Activated naive CD4-positive, alpha-beta T cell treated with anti-CD3 and anti-CD28 coated beads, Interleukin-2, amount 50 U/mL, for 72 hours (primary cell): Measurements from ENCODE around the gene ACADS. TPM values are rescaled to one million over a fixed set of nuclear protein-coding genes. Genes with fewer than 3 reads are reported as not detected.
A peak's percentile ranks its signal among the peaks of the same experiment; 100 is the strongest.

Experiments
- ATAC-seq, 2 donors: fragments of 150-1000 bp; cut with Tn5 transposase; 2 replicates each; pipeline ENCODE4 v1.10.0; 2021; ENCODE audit warnings: mild to moderate bottlenecking in 2 of 2, moderate library complexity in 2 of 2
- DNase-seq, 2 donors: peaks; one replicate each; pipeline ENCODE4 v3.0.0; 2021 to 2022; ENCODE audit warnings: low spot score in 2 of 2
- H3K27ac Mint-ChIP-seq, 2 donors: one replicate each; pipeline ENCODE4 v1.8.0; 2022; ENCODE audit warnings: mild to moderate bottlenecking in 2 of 2, mixed read lengths in 2 of 2
- H3K36me3 Mint-ChIP-seq, 2 donors: one replicate each; pipeline ENCODE4 v1.8.0; 2022; ENCODE audit warnings: mixed read lengths in 2 of 2
- H3K9me3 Mint-ChIP-seq, 2 donors: one replicate each; pipeline ENCODE4 v1.8.0; 2022; ENCODE audit warnings: mixed read lengths in 2 of 2
- total RNA-seq, 2 donors: library from RNA; stranded (reverse); gene quantifications; one replicate each; pipeline ENCODE4 v1.2.3, GENCODE V29; 2022

Gene ACADS
- total RNA-seq, 2 donors from 2014 or later = 15.9 to 24.5 TPM

DNA sequence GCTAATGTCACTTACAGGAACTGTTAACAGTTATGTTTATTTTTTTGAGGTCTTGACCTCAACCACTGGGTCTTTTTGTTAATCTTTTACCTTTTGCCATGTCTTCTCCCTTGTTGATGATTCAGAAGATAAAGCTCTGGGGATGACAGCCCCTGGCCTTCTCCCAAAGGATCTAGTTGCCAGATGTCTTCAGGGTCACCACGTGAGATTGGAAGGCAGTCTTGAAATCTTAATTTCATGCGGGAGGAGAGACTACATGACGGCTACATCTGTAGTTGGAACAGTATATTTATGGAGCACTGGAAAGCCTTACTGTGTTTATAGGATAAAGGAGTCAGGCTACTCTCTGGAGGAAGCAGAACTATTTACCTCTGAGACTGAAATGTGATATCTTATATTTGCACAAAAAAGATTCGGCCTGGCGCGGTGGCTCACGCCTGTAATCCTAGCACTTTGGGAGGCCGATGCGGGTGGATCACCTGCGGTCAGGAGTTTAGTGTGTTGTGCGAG lies 33.0 kb upstream of the ACADS start:
- Mint-ChIP-seq H3K9me3 (no peaks in the 10 kb centered on the region), H3K36me3 (peaks cover 9 to 34% of the 10 kb centered on the region in 2 donors), H3K27ac (peak overlapping the region; percentile 50 to 72)
- DNase-seq = no peak
- ATAC-seq = no peak

DNA sequence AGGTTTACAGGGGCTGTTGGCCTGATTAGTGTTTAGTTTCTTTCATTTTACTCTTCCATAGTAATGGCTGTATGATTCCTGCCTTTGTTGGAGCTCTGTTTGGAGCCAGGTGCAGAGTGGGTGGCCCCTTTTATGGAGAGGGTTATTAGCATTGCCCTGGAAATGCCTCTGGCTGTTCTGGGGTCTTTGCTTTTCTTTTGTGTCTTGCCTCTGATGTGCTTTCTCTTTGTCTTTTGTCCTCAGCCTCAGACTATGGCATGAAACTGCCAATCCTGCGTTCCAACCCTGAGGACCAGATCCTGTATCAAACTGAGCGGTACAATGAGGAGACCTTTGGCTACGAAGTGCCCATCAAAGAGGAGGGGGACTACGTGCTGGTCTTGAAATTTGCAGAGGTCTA lies 31.8 kb upstream of the ACADS start:
- no peak overlapping the region for H3K27ac Mint-ChIP-seq
- H3K9me3 Mint-ChIP-seq = no peaks in the 10 kb centered on the region
- ATAC-seq (no peak), DNase-seq (no peak)
- H3K36me3 Mint-ChIP-seq = peaks cover 0 to 22% of the 10 kb centered on the region in 2 donors

DNA sequence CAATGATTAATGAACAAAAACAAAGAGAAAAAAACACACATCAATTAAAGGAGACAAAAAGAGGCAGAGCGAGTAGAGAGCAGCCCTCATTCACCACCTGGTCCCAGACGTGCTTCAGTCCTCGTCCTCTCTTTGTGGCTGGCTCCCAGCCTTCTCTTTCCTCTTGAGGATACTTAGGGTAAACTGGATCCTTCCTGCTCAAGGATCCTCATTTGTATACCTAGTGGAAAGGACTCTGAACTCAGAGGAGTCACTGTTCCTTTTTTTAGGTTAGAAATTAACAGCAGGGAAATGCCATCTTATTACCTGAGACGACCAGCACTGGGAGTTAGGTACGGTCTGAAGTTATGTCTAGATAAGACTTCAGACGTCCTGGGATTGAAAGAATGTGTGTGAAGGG lies 29.0 kb upstream of the ACADS start:
- H3K9me3 Mint-ChIP-seq = no peaks in the 10 kb centered on the region
- H3K36me3 Mint-ChIP-seq = peaks cover 0 to 16% of the 10 kb centered on the region in 2 donors
- no peak for ATAC-seq
- no peak overlapping the region for H3K27ac Mint-ChIP-seq
- no peak for DNase-seq

DNA sequence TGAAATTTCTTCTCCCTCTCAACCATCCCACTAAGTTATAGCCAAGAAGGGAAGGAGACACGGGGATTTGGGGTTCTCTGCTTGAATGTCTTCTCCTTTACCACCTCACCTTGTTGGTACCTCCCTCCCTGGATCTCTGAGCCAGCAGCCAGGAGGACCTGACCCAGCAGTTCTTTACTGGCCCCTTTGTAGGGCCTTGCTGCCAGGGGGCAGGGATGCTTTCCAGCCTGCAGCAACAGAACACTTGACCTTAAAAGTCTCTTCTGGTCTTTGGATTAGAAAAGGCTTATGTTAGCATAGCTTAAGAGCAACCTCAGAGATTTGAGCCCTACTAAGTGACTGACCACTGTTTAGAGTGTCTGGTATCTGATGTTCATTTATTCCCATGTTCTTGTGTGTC lies 28.3 kb upstream of the ACADS start:
- Mint-ChIP-seq H3K27ac (peak overlapping the region in 1 of 2 donors; percentile 25), H3K9me3 (no peaks in the 10 kb centered on the region), H3K36me3 (peaks cover 4 to 14% of the 10 kb centered on the region in 2 donors)
- no peak for ATAC-seq
- DNase-seq = no peak

DNA sequence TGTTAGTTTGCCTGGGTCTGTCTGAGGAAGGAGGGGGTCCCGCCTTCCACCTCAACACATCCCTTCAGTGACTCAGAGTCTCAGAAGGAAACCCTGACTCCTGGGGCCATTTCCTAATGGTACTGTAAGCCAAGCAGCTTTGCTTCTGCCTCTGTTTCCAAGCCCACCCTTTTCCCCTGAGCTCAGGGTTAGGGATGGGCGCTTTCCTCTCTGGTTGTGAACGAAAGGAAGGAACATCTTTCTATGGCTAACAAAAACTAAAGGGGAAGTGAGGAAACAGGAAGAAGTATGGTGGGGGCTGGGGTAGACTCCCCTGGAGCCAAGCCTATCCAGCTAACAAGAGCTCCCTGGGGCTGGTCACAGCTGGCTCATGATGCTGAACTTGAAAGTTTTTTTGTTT lies 27.0 kb upstream of the ACADS start:
- Mint-ChIP-seq H3K9me3 (no peaks in the 10 kb centered on the region), H3K36me3 (peaks cover 4 to 10% of the 10 kb centered on the region in 2 donors), H3K27ac (peak overlapping the region in 1 of 2 donors; percentile 88)
- no peak for DNase-seq
- no peak for ATAC-seq

DNA sequence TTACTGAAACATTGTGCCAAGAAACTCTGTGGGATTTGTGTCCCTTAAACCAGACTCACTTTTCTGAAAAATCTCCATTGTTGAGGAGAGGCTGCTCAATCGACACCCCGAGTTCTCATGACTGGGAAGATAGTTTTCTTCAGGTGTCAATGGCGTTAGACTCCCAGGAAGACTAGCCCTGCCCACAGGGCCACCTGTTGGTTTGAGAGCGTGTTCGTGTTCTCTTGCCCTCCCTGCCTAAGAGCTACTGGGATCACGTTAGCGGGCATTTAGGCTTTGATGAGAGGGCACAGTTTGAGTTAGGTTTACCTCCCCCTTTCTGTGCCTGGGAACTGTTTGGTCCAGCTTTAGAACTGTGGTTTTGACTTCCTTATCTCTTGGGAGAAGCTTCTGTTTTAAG lies 26.1 kb upstream of the ACADS start:
- Mint-ChIP-seq H3K9me3 (no peaks in the 10 kb centered on the region), H3K27ac (no peak overlapping the region), H3K36me3 (peaks cover 4 to 10% of the 10 kb centered on the region in 2 donors)
- no peak for DNase-seq
- no peak for ATAC-seq

DNA sequence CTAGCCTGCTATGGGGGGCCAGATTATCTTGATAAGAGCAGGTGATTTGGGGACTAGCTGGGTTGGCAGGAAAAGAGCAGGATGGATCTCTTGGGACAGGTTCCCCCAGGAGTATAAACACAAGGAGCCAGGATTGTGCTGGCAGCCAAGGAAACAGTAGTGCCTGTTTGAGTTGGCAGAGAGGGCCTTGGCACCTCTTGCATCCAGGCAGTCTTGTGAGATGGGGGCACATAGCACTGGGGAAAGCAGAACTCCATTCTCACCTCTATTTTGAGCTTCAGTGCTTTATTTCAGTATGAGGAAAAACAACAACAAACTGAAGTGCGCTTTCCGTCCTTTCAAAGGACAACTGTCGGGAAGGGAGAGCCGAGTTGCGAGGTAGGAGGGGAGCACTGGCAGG lies 24.7 kb upstream of the ACADS start:
- DNase-seq (no peak), ATAC-seq (no peak)
- H3K9me3 Mint-ChIP-seq = no peaks in the 10 kb centered on the region
- H3K27ac Mint-ChIP-seq = no peak overlapping the region
- peaks cover 4 to 10% of the 10 kb centered on the region in 2 donors for H3K36me3 Mint-ChIP-seq

DNA sequence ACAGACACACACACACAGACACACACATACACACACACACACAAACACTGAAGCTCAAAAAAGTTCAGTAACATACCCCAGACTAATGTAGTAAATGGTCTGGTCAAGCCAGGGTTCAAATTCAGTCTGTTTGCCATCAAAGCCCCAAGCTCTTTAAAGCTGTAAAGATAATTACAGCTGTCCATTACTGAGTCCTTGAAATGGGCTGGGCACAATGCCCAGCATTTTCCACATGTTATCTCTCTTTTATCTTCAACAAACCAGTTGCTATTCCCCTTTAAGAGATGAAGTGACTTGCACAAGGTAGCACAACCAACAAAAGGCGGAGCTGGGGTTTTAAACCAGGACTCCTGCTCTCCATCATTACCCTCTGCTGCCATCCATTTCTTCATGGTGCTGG lies 23.0 kb upstream of the ACADS start:
- Mint-ChIP-seq H3K9me3 (no peaks in the 10 kb centered on the region), H3K36me3 (peaks cover 0 to 4% of the 10 kb centered on the region in 2 donors), H3K27ac (no peak overlapping the region)
- DNase-seq = no peak
- ATAC-seq = no peak

DNA sequence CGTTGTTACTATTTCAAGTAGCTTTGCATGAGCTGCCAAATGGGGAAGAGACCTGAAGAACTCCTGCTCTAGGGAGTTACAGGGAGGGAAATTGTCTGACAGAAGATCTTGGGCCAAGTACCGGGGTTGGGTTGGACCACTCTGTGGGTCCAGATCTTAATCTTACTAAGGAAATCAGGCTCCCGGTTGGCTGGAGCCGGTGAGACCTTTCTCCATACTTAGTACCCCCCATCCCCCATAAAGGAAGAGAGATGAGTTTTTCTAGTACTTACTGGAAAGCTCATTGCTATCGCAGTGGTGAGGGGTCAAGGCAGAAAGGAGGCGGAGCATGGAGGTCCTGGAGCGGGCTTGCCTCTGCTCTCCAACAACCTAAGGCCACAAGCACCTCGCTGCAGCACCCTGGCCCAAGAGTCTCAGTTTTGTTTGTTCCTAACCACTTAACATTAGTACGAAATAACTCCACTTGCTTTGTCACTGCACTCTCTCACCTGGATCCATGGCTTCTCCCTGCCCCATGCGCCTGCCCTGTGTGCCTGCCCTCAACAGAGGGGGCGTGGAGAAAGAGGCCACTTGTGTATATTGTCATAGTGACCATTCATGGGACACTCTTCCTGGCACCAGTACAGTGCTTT lies 22.2 kb upstream of the ACADS start:
- Mint-ChIP-seq H3K27ac (no peak overlapping the region), H3K9me3 (no peaks in the 10 kb centered on the region), H3K36me3 (peaks cover 0 to 4% of the 10 kb centered on the region in 2 donors)
- no peak for ATAC-seq
- DNase-seq = no peak

DNA sequence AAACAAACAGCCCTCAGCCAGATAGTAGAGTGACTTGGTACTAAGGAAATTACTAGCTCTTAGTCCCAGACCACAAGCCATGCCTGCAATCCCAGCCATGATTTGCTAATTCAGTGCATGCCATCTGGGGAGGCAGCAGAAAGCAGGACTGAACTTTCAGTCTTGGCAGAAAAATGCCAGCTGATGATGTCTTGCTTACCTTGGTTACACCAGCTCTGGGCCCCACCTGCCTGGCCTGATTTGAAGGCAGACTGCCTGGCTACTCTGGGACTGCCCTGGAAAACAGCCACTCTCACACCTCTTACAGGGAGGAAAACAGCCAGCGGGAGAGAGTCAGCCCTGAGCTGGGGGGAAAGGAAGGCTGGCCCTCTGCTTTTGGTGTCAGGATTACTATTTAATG lies 20.0 kb upstream of the ACADS start:
- no peak for DNase-seq
- Mint-ChIP-seq H3K36me3 (peaks cover 0 to 4% of the 10 kb centered on the region in 2 donors), H3K27ac (no peak overlapping the region), H3K9me3 (no peaks in the 10 kb centered on the region)
- no peak for ATAC-seq

DNA sequence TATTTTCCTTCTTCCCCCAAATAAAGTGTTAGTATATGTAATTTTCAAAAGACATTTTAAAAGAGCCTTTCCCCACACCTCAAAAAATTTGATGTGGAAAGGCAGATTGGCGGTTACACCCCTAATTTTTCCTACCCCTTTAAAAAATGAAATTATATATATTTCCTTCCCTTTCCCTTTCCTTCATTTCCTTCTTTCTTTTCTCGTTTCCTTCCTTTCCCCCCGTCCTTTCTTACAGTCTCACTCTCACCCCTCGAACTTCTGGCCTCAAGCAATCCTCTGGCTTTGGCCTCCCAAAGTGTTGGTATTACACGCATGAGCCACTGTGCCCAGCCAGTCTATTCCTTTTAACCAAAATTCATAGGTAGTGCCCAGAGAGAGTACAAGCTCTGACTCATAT lies 19.6 kb upstream of the ACADS start:
- ATAC-seq = no peak
- Mint-ChIP-seq H3K27ac (peak overlapping the region in 1 of 2 donors; percentile 6), H3K36me3 (peaks cover 2 to 7% of the 10 kb centered on the region in 2 donors), H3K9me3 (no peaks in the 10 kb centered on the region)
- DNase-seq = no peak

DNA sequence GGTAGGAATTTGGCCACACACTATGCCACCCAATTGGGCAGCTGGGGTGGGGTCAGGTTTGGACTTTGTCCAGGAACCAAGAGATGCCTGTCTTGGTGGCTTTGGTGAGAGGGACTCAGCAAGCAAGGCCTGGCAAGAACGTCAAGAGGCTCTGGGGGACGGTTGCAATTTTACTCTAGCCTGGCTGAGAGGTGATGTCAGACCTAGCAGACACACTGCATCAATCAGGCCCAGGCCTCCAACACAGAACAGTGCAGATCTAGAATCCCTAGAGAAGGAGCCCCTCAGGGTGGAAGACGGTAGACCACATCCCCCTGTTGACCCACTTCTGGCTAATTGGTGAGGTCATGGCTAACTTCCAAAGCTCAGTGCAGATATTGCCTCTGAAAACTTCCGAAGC lies 17.0 kb upstream of the ACADS start:
- no peak overlapping the region for H3K27ac Mint-ChIP-seq
- H3K36me3 Mint-ChIP-seq = peaks cover 10% of the 10 kb centered on the region in 2 donors
- H3K9me3 Mint-ChIP-seq = no peaks in the 10 kb centered on the region
- DNase-seq (no peak), ATAC-seq (no peak)

DNA sequence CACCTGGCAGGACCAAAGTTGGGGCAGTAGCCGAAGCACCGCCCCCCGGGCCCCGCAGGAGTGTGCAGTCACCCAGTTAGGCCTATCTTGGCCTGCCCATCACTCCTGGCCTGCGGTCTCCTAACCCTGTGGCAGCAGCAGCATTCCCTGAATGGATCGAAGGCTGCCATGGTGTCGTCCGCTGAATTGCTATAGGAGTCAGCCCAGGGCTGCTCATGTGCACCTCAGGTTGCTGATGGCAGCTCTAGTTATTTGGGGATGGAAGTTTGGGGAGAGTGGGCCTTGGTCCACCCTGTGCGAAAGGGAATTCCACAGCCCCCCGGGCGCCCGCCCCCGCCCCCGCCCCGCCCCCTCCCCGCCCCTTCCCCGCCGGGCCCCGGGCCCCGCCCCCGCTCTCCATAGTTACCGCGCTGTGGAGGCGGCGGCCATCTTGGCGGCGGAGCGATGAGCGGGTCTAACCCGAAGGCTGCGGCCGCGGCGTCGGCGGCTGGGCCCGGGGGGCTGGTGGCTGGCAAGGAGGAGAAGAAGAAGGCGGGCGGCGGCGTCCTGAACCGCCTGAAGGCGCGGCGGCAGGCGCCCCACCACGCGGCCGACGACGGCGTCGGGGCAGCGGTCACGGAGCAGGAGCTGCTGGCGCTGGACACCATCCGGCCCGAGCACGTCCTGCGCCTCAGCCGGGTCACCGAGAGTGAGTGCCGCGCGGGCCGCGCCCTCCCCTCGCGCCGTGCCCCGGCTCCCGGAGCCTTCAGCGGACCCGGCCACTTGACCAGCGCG lies 15.4 kb upstream of the ACADS start, which contains the start of gene UNC119B:
Gene UNC119B, plus strand, starts transcription at position 428 of the 774 bp plus-strand sequence. Its CDS starts 17 bp downstream, at position 445.
- Mint-ChIP-seq H3K27ac (peak within 1 kb of the TSS; percentile 58 to 86), H3K9me3 (no peaks in the 10 kb centered on the region), H3K36me3 (peaks cover 10 to 16% of the 10 kb centered on the region in 2 donors)
- DNase-seq (peak; percentile 73 to 75), ATAC-seq (peak; percentile 83 to 85)

DNA sequence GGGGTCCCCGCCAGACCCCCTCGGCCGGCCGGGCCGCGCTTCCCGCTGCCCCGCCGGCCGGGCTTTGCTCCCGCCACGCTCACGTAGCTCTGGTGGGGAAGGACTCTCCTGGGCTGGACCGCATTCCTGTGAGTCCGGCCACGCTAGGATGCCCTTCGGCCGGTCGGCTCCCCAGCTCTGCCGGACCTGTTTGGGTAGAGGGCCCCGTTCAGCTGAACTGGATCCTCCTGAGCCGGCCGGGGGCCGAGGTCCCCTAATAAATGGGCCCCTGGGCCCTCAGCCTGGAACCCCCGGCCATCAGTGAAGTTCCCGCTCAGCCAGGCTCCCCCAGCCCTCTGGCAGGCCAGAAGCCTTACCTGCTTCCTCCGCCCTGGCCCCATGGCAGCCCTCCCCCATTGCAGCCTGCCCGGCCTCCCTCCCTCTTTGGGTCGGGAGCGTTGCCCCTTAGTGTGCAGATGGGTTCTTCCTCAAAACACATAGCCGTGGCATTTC lies 14.8 kb upstream of the ACADS start:
- Mint-ChIP-seq H3K36me3 (peaks cover 10 to 16% of the 10 kb centered on the region in 2 donors), H3K9me3 (no peaks in the 10 kb centered on the region), H3K27ac (peak overlapping the region; percentile 58 to 86)
- DNase-seq (peak in 1 of 2 donors; percentile 43), ATAC-seq (peak; percentile 23 to 43)

DNA sequence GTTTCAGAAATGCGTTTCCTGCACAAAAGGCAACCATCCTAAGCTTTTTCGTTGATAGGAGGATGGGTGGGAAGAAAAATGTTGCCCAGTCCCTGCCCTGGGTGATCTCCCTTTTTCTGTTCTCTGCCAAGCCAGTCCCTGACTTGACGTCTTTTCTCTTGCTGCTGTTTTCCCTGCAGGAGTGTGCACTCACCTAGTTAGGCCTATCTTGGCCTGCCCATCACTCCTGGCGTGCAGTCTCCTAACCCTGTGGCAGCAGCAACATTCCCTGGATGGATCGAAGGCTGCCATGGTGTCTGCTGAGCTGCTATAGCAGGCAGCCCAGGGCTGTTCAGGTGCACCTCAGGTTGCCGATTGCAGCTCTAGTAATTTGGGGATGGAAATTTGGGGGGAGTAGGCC lies 14.2 kb upstream of the ACADS start:
- ATAC-seq = no peak
- no peak for DNase-seq
- H3K36me3 Mint-ChIP-seq = peaks cover 13 to 20% of the 10 kb centered on the region in 2 donors
- H3K9me3 Mint-ChIP-seq = no peaks in the 10 kb centered on the region
- peak overlapping the region; percentile 58 to 86 for H3K27ac Mint-ChIP-seq

DNA sequence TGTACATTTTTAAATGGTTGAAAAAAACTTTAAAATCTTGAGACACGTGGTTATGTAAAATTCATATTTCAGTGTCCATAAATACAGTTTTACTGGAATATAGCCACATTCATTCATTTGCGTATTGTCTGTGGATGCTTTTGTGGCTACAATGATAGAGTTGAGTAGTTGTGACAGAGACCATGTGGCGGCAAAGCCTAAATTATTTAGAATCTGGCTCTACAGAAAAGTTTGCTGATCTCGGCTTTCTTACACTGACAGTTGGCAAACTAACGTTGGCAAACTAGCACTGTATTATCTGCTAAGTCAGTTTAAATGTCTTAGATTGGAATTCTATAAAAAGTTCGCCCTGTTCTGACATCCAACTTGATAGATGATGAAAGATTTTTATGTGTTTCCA lies 13.0 kb upstream of the ACADS start:
- peaks cover 15 to 26% of the 10 kb centered on the region in 2 donors for H3K36me3 Mint-ChIP-seq
- no peak for DNase-seq
- no peak overlapping the region for H3K27ac Mint-ChIP-seq
- ATAC-seq = no peak
- no peaks in the 10 kb centered on the region for H3K9me3 Mint-ChIP-seq

DNA sequence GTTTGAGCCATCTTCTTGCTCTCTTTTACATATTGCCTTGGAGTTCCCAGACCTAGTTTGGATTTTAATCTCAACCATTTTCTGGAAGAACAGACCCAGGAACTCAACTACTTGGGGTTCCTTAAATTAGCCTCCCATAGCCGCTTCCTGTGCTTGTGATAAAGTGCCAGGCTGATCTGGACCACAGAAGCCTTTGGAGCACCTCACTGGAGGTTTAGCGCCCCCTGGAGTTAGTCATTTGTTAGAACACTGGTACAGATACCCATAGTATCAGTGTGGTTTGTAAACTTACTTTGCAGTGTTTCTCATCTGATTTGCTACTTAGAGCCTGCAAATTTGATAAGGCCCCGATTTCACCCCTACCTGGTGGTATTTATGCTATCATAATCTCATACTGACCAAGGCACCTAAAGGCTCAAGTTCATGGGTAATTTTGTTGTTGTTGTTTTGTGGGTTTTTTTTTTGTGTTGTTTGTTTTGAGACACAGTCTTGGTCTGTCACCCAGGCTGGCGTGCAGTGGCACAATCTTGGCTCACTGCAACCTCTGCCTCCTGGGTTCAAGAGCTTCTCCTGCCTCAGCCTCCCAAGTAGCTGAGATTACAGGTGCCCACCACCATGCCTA lies 11.7 kb upstream of the ACADS start:
- Mint-ChIP-seq H3K9me3 (no peaks in the 10 kb centered on the region), H3K36me3 (peaks cover 22 to 26% of the 10 kb centered on the region in 2 donors), H3K27ac (peak overlapping the region in 1 of 2 donors; percentile 11)
- DNase-seq (peak in 1 of 2 donors; percentile 80), ATAC-seq (peak; percentile 60 to 65)
